Liver (tissue), 9 donors: ENCODE results near the gene PPT1. TPM values are rescaled to one million over a fixed set of nuclear protein-coding genes. Genes with fewer than 3 reads are reported as not detected.
A peak's percentile ranks its signal among the peaks of the same experiment; 100 is the strongest.

Experiments
- DNase-seq: peaks from one replicate; pipeline ENCODE4 v3.0.0-alpha.2; 2017; ENCODE audit warnings: low spot score
- H3K27ac ChIP-seq, 2 donors: one replicate each; pipeline ENCODE4 v1.7.0; 2013; ENCODE audit warnings: inconsistent platforms in 2 of 2, low read length in 2 of 2, control low read depth in 1 of 2, low read depth in 1 of 2, mild to moderate bottlenecking in 1 of 2
- H3K27me3 ChIP-seq, 4 donors: one replicate each; pipeline versions ENCODE4 v1.6.1 to v1.7.0; 2013; ENCODE audit warnings: low read length in 3 of 4, inconsistent platforms in 1 of 4, mild to moderate bottlenecking in 1 of 4, moderate library complexity in 1 of 4; ENCODE audit not compliant: control insufficient read depth in 4 of 4, insufficient read depth in 4 of 4
- H3K36me3 ChIP-seq, 4 donors: one replicate each; pipeline versions ENCODE4 v1.6.1 to v1.7.0; 2013; ENCODE audit warnings: low read length in 3 of 4, mild to moderate bottlenecking in 3 of 4, low read depth in 1 of 4, moderate library complexity in 1 of 4; ENCODE audit not compliant: control insufficient read depth in 4 of 4, insufficient read depth in 3 of 4
- H3K4me1 ChIP-seq, 4 donors: one replicate each; pipeline versions ENCODE4 v1.6.1 to v1.7.0; 2013; ENCODE audit warnings: low read length in 3 of 4, mild to moderate bottlenecking in 3 of 4, moderate library complexity in 1 of 4; ENCODE audit not compliant: control insufficient read depth in 4 of 4, insufficient read depth in 4 of 4
- H3K4me3 ChIP-seq, 3 donors: one replicate each; pipeline versions ENCODE4 v1.6.1 to v1.7.0; 2013; ENCODE audit warnings: low read length in 3 of 3, control low read depth in 1 of 3, low read depth in 1 of 3, mild to moderate bottlenecking in 1 of 3
- H3K9ac ChIP-seq, 2 donors: one replicate each; pipeline ENCODE4 v1.7.0; 2013; ENCODE audit warnings: low read length in 2 of 2, mild to moderate bottlenecking in 2 of 2, moderate library complexity in 2 of 2, control low read depth in 1 of 2, low read depth in 1 of 2
- H3K9me3 ChIP-seq, 4 donors: one replicate each; pipeline versions ENCODE4 v1.6.1 to v1.7.0; 2013; ENCODE audit warnings: low read length in 3 of 4; ENCODE audit not compliant: control insufficient read depth in 4 of 4
- ATF3 ChIP-seq: IDR thresholded peaks from 2 replicates; pipeline ENCODE4 v1.6.1; 2016; ENCODE audit warnings: antibody characterized with exemption
- EGR1 ChIP-seq, 2 donors: IDR thresholded peaks; 2 replicates each; pipeline ENCODE4 v1.6.1; 2016 to 2018; ENCODE audit warnings: antibody characterized with exemption in 2 of 2, low read depth in 2 of 2
- FOXA1 ChIP-seq: IDR thresholded peaks from 2 replicates; pipeline ENCODE4 v1.6.1; 2016; ENCODE audit warnings: antibody characterized with exemption
- FOXA2 ChIP-seq: IDR thresholded peaks from 2 replicates; pipeline ENCODE4 v1.6.1; 2016; ENCODE audit warnings: antibody characterized with exemption
- GABPA ChIP-seq, 2 donors: IDR thresholded peaks in 1 of 2; conservative IDR thresholded peaks in 1 of 2; 2 replicates each; pipeline ENCODE4 v1.6.1; 2016; ENCODE audit warnings: antibody characterized with exemption in 2 of 2, mild to moderate bottlenecking in 1 of 2, moderate library complexity in 1 of 2
- HNF4A ChIP-seq, 2 donors: conservative IDR thresholded peaks; 2 replicates each; pipeline ENCODE4 v1.6.1; 2016; ENCODE audit warnings: antibody characterized with exemption in 2 of 2, mild to moderate bottlenecking in 2 of 2
- HNF4G ChIP-seq: IDR thresholded peaks from 2 replicates; pipeline ENCODE4 v1.6.1; 2016; ENCODE audit warnings: antibody characterized with exemption
- JUND ChIP-seq, 2 donors: IDR thresholded peaks; 2 replicates each; pipeline ENCODE4 v1.6.1; 2016; ENCODE audit warnings: antibody characterized with exemption in 2 of 2
- MAX ChIP-seq: IDR thresholded peaks from 2 replicates; pipeline ENCODE4 v1.6.1; 2016; ENCODE audit warnings: antibody characterized with exemption
- NR2F2 ChIP-seq: IDR thresholded peaks from 2 replicates; pipeline ENCODE4 v1.6.1; 2016; ENCODE audit warnings: antibody characterized with exemption
- RAD21 ChIP-seq, 2 donors: IDR thresholded peaks; 2 replicates each; pipeline ENCODE4 v1.6.1; 2016; ENCODE audit warnings: antibody characterized with exemption in 2 of 2, mild to moderate bottlenecking in 2 of 2
- RXRA ChIP-seq, 2 donors: IDR thresholded peaks; 2 replicates each; pipeline ENCODE4 v1.6.1; 2017 to 2018; ENCODE audit warnings: antibody characterized with exemption in 2 of 2, mild to moderate bottlenecking in 1 of 2
- SP1 ChIP-seq: IDR thresholded peaks from 2 replicates; pipeline ENCODE4 v1.6.1; 2018; ENCODE audit warnings: antibody characterized with exemption, mild to moderate bottlenecking
- TAF1 ChIP-seq: conservative IDR thresholded peaks from 2 replicates; pipeline ENCODE4 v1.6.1; 2016; ENCODE audit warnings: antibody characterized with exemption, mild to moderate bottlenecking
- YY1 ChIP-seq: IDR thresholded peaks from 2 replicates; pipeline ENCODE4 v1.6.1; 2016; ENCODE audit warnings: antibody characterized with exemption, mild to moderate bottlenecking
- ZBTB33 ChIP-seq: IDR thresholded peaks from 2 replicates; pipeline ENCODE4 v1.6.1; 2016; ENCODE audit warnings: antibody characterized with exemption
- WGBS: extraction: QIAGEN DNeasy Blood & Tissue Kit; methylation state at CpG from one replicate; pipeline ENCODE4 v1.1.7; 2013; 5-methylcytosine and 5-hydroxymethylcytosine counted together
- polyA plus RNA-seq, 2 donors: library from polyadenylated mRNA; stranded (reverse) in 1 of 2; unstranded in 1 of 2; fragments of 200-250 nt in 1 of 2; fragments of >200 nt in 1 of 2; fragmentation: Nextera tagmentation in 1 of 2; extraction: Ambion mirVana in 1 of 2; gene quantifications; one replicate each; pipeline versions ENCODE4 v1.2.1 to v1.2.3, GENCODE V29; 2013 to 2015
- total RNA-seq, 2 donors: library from RNA; depleted of rRNA; stranded (reverse); fragments of >200 nt; gene quantifications; one replicate each; pipeline ENCODE4 v1.2.3, GENCODE V29; 2014
- TF ChIP-seq, protein P1 (sequence below): fragments of 150-350 bp; IDR thresholded peaks from 2 replicates; pipeline ENCODE4 v1.5.1; 2017; ENCODE audit warnings: improper control_type of control experiment, low read depth, low read length; ENCODE audit not compliant: missing input control
- TF ChIP-seq, protein P2 (sequence below): IDR thresholded peaks from 2 replicates; pipeline ENCODE4 v1.6.1; 2016; ENCODE audit warnings: antibody characterized with exemption, mild to moderate bottlenecking
- donor health status: healthy.
- donor health status: healthy.
- donor health status: healthy.
- donor health status: healthy.
- donor health status: healthy.

PPT1 gene
- total and polyA plus RNA-seq, 4 donors: 15.4 to 46.8 (median 27.1) TPM

DNA sequence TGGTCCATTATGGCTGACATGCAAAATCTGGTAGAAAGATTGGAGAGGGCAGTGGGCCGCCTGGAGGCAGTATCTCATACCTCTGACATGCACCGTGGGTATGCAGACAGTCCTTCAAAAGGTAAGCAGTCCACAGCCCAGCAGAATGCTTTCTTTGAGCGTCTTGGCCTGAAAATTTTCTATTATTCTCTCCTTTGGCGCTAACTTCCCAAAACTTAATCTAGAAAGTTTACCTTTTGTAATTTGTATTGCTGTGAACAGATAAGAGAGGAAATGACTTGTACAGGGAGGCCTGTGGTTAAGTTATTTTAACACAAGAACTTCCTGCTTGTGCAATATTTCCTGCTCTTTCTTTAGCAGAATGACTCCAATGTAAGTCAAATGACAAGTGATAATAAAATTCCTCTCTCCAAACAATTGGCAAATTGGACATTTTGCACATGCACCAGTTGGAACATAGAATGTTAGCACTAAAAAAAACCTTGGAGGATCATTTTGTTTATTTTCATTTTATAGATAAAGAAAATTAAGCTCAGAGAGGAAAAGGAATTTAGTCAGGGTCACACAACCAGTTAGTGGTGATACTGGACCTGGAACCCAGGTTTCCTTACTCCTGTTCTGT, 37.6 kb downstream of the PPT1 start:
- Histone ChIP-seq H3K9ac (no peak overlapping the region), H3K9me3 (no peaks in the 10 kb centered on the region), H3K27ac (peak overlapping the region; percentile 46 to 78), H3K4me1 (peaks cover 0 to 5% (median 3%) of the 10 kb centered on the region in 4 donors), H3K36me3 (peaks cover 6 to 35% (median 28%) of the 10 kb centered on the region in 4 donors), H3K27me3 (no peaks in the 10 kb centered on the region), H3K4me3 (no peak overlapping the region)
- DNase-seq: no peak
- WGBS: 68% methylated on average over 4 of the region's 4 CpGs
- no peak for TF ChIP-seq ATF3
- peak in 1 of 2 donors; percentile 22 for TF ChIP-seq EGR1 (IDR thresholded peaks at IDR 0.05; ENCODE audit: low read depth in 2 of 2)
- peak; percentile 35 for TF ChIP-seq MAX
- no peak for TF ChIP-seq SP1
- peak; percentile 65 for TF ChIP-seq NR2F2
- TF ChIP-seq RAD21 (IDR thresholded peaks at IDR 0.05): no peak
- no peak for TF ChIP-seq HNF4G
- TF ChIP-seq FOXA2: no peak
- TF ChIP-seq JUND (IDR thresholded peaks at IDR 0.05): no peak
- TF ChIP-seq ZBTB33: no peak
- no peak for TF ChIP-seq GABPA (IDR thresholded peaks at IDR 0.05 in 1 of 2, conservative IDR thresholded peaks at IDR 0.05 in 1 of 2)
- no peak for TF ChIP-seq HNF4A (conservative IDR thresholded peaks at IDR 0.05)
- TF ChIP-seq YY1: no peak
- TF ChIP-seq RXRA (IDR thresholded peaks at IDR 0.05): no peak
- TF ChIP-seq TAF1: no peak
- TF ChIP-seq FOXA1: no peak
- TF ChIP-seq, protein P1, sequence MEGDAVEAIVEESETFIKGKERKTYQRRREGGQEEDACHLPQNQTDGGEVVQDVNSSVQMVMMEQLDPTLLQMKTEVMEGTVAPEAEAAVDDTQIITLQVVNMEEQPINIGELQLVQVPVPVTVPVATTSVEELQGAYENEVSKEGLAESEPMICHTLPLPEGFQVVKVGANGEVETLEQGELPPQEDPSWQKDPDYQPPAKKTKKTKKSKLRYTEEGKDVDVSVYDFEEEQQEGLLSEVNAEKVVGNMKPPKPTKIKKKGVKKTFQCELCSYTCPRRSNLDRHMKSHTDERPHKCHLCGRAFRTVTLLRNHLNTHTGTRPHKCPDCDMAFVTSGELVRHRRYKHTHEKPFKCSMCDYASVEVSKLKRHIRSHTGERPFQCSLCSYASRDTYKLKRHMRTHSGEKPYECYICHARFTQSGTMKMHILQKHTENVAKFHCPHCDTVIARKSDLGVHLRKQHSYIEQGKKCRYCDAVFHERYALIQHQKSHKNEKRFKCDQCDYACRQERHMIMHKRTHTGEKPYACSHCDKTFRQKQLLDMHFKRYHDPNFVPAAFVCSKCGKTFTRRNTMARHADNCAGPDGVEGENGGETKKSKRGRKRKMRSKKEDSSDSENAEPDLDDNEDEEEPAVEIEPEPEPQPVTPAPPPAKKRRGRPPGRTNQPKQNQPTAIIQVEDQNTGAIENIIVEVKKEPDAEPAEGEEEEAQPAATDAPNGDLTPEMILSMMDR: no peak
- TF ChIP-seq, protein P2, sequence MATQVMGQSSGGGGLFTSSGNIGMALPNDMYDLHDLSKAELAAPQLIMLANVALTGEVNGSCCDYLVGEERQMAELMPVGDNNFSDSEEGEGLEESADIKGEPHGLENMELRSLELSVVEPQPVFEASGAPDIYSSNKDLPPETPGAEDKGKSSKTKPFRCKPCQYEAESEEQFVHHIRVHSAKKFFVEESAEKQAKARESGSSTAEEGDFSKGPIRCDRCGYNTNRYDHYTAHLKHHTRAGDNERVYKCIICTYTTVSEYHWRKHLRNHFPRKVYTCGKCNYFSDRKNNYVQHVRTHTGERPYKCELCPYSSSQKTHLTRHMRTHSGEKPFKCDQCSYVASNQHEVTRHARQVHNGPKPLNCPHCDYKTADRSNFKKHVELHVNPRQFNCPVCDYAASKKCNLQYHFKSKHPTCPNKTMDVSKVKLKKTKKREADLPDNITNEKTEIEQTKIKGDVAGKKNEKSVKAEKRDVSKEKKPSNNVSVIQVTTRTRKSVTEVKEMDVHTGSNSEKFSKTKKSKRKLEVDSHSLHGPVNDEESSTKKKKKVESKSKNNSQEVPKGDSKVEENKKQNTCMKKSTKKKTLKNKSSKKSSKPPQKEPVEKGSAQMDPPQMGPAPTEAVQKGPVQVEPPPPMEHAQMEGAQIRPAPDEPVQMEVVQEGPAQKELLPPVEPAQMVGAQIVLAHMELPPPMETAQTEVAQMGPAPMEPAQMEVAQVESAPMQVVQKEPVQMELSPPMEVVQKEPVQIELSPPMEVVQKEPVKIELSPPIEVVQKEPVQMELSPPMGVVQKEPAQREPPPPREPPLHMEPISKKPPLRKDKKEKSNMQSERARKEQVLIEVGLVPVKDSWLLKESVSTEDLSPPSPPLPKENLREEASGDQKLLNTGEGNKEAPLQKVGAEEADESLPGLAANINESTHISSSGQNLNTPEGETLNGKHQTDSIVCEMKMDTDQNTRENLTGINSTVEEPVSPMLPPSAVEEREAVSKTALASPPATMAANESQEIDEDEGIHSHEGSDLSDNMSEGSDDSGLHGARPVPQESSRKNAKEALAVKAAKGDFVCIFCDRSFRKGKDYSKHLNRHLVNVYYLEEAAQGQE: no peak
